ENCODE data around the gene CEACAM18.

CEACAM18 gene

GRCh38 chr19:51471527-51471926 is 6.8 kb upstream of the CEACAM18 start:
- H3K27ac ChIP-seq (replicated peaks; ENCODE audit: low read length), result no peak overlapping the region
- H4K8ac ChIP-seq (ENCODE audit: low read depth, low read length), result no peak overlapping the region
- H3K4me2 ChIP-seq (ENCODE audit: insufficient read depth, low read length, poor library complexity, severe bottlenecking), result no peak overlapping the region
- no peak overlapping the region for H2BK5ac ChIP-seq (ENCODE audit: low read length)
- no peak overlapping the region for H2BK15ac ChIP-seq (ENCODE audit: low read length)
- no peak overlapping the region for H4K91ac ChIP-seq (ENCODE audit: low read depth, low read length, poor library complexity)
- no peak overlapping the region for H3K9ac ChIP-seq (ENCODE audit: low read depth, low read length, poor library complexity)
- no peak overlapping the region for H2AK5ac ChIP-seq (ENCODE audit: low read depth, low read length)
- no peak overlapping the region for H3K14ac ChIP-seq (ENCODE audit: low read length)
- H3K4ac ChIP-seq (ENCODE audit: low read length), result no peak overlapping the region
- H3K27me3 ChIP-seq (ENCODE audit: control insufficient read depth in 3 of 3, insufficient read depth in 3 of 3, low read depth in 1 of 3, low read length in 3 of 3), result peaks cover 0 to 2% (median 2%) of the 10 kb centered on the region in 3 experiments
- no peak overlapping the region for H2BK12ac ChIP-seq (ENCODE audit: low read length)
- no peak overlapping the region for H3K23ac ChIP-seq (ENCODE audit: low read depth, low read length, poor library complexity)
- H3K18ac ChIP-seq (ENCODE audit: low read length), result no peak overlapping the region
- H3K9me3 ChIP-seq (replicated peaks in 1 of 2; ENCODE audit: control insufficient read depth in 2 of 2, insufficient read depth in 1 of 2, low read depth in 1 of 2, low read length in 2 of 2), result no peaks in the 10 kb centered on the region
- H3K4me3 ChIP-seq (ENCODE audit: low read length in 2 of 2), result no peak overlapping the region
- no peaks in the 10 kb centered on the region for H3K79me1 ChIP-seq (ENCODE audit: low read depth, low read length)
- WGBS, 2 donors (ENCODE audit: extremely low coverage in 2 of 2, insufficient read length in 2 of 2, insufficient replicate concordance in 1 of 2), result no CpG with 5 or more reads among the region's 1 CpG
- H2BK120ac ChIP-seq (ENCODE audit: low read depth, low read length), result no peak overlapping the region
- DNase-seq (ENCODE audit: low spot score), result no peak
- H3K4me1 ChIP-seq (ENCODE audit: control insufficient read depth in 2 of 2, insufficient read depth in 1 of 2, low read depth in 1 of 2, low read length in 2 of 2), result no peaks in the 10 kb centered on the region
- no peaks in the 10 kb centered on the region for H3K36me3 ChIP-seq (replicated peaks in 1 of 2; ENCODE audit: control insufficient read depth in 2 of 2, insufficient read depth in 2 of 2, low read length in 2 of 2)
- no peak overlapping the region for H2AFZ ChIP-seq (ENCODE audit: low read length)

GRCh38 chr19:51472607-51473006 is 5.7 kb upstream of the CEACAM18 start:
- no peaks in the 10 kb centered on the region for H3K79me1 ChIP-seq (ENCODE audit: low read depth, low read length)
- WGBS, 2 donors (ENCODE audit: extremely low coverage in 2 of 2, insufficient read length in 2 of 2, insufficient replicate concordance in 1 of 2), result no CpG with 5 or more reads among the region's 4 CpGs

GRCh38 chr19:51473009-51473707 is 5.2 kb upstream of the CEACAM18 start:
- no peaks in the 10 kb centered on the region for H3K9me3 ChIP-seq (replicated peaks in 1 of 2; ENCODE audit: control insufficient read depth in 2 of 2, insufficient read depth in 1 of 2, low read depth in 1 of 2, low read length in 2 of 2)
- H2AK5ac ChIP-seq (ENCODE audit: low read depth, low read length), result no peak overlapping the region
- no peak overlapping the region for H3K4me3 ChIP-seq (ENCODE audit: low read length in 2 of 2)
- H3K27me3 ChIP-seq (ENCODE audit: control insufficient read depth in 3 of 3, insufficient read depth in 3 of 3, low read depth in 1 of 3, low read length in 3 of 3), result peaks cover 0 to 2% (median 0%) of the 10 kb centered on the region in 3 experiments
- no peak overlapping the region for H3K9ac ChIP-seq (ENCODE audit: low read depth, low read length, poor library complexity)
- no peak overlapping the region for H4K91ac ChIP-seq (ENCODE audit: low read depth, low read length, poor library complexity)
- no peak overlapping the region for H3K18ac ChIP-seq (ENCODE audit: low read length)
- H3K4me1 ChIP-seq (ENCODE audit: control insufficient read depth in 2 of 2, insufficient read depth in 1 of 2, low read depth in 1 of 2, low read length in 2 of 2), result no peaks in the 10 kb centered on the region
- H3K4ac ChIP-seq (ENCODE audit: low read length), result no peak overlapping the region
- H3K14ac ChIP-seq (ENCODE audit: low read length), result no peak overlapping the region
- no peak overlapping the region for H4K8ac ChIP-seq (ENCODE audit: low read depth, low read length)
- WGBS, 2 donors (ENCODE audit: extremely low coverage in 2 of 2, insufficient read length in 2 of 2, insufficient replicate concordance in 1 of 2), result no CpG with 5 or more reads among the region's 7 CpGs
- H3K79me1 ChIP-seq (ENCODE audit: low read depth, low read length), result no peaks in the 10 kb centered on the region
- peak; percentile 48 for DNase-seq (ENCODE audit: low spot score)
- no peak overlapping the region for H2BK5ac ChIP-seq (ENCODE audit: low read length)
- H3K36me3 ChIP-seq (replicated peaks in 1 of 2; ENCODE audit: control insufficient read depth in 2 of 2, insufficient read depth in 2 of 2, low read length in 2 of 2), result no peaks in the 10 kb centered on the region
- H2BK15ac ChIP-seq (ENCODE audit: low read length), result no peak overlapping the region
- H3K27ac ChIP-seq (replicated peaks; ENCODE audit: low read length), result no peak overlapping the region
- no peak overlapping the region for H2BK12ac ChIP-seq (ENCODE audit: low read length)
- H2AFZ ChIP-seq (ENCODE audit: low read length), result no peak overlapping the region
- H2BK120ac ChIP-seq (ENCODE audit: low read depth, low read length), result no peak overlapping the region
- H3K4me2 ChIP-seq (ENCODE audit: insufficient read depth, low read length, poor library complexity, severe bottlenecking), result no peak overlapping the region
- no peak overlapping the region for H3K23ac ChIP-seq (ENCODE audit: low read depth, low read length, poor library complexity)

More at GRCh38 chr19:51472607-51473006, 5.7 kb upstream of the CEACAM18 start:
- H2AFZ ChIP-seq (ENCODE audit: low read length), result no peak overlapping the region
- H3K4me2 ChIP-seq (ENCODE audit: insufficient read depth, low read length, poor library complexity, severe bottlenecking), result no peak overlapping the region
- no peak overlapping the region for H2BK120ac ChIP-seq (ENCODE audit: low read depth, low read length)
- peaks cover 0 to 2% (median 0%) of the 10 kb centered on the region in 3 experiments for H3K27me3 ChIP-seq (ENCODE audit: control insufficient read depth in 3 of 3, insufficient read depth in 3 of 3, low read depth in 1 of 3, low read length in 3 of 3)
- no peak overlapping the region for H3K23ac ChIP-seq (ENCODE audit: low read depth, low read length, poor library complexity)
- no peaks in the 10 kb centered on the region for H3K9me3 ChIP-seq (replicated peaks in 1 of 2; ENCODE audit: control insufficient read depth in 2 of 2, insufficient read depth in 1 of 2, low read depth in 1 of 2, low read length in 2 of 2)
- H2BK15ac ChIP-seq (ENCODE audit: low read length), result no peak overlapping the region
- DNase-seq (ENCODE audit: low spot score), result no peak
- no peaks in the 10 kb centered on the region for H3K36me3 ChIP-seq (replicated peaks in 1 of 2; ENCODE audit: control insufficient read depth in 2 of 2, insufficient read depth in 2 of 2, low read length in 2 of 2)
- H2BK12ac ChIP-seq (ENCODE audit: low read length), result no peak overlapping the region
- H3K14ac ChIP-seq (ENCODE audit: low read length), result no peak overlapping the region
- H3K27ac ChIP-seq (replicated peaks; ENCODE audit: low read length), result no peak overlapping the region
- no peak overlapping the region for H3K9ac ChIP-seq (ENCODE audit: low read depth, low read length, poor library complexity)
- no peak overlapping the region for H2BK5ac ChIP-seq (ENCODE audit: low read length)
- H4K8ac ChIP-seq (ENCODE audit: low read depth, low read length), result no peak overlapping the region
- H3K4ac ChIP-seq (ENCODE audit: low read length), result no peak overlapping the region
- H3K4me3 ChIP-seq (ENCODE audit: low read length in 2 of 2), result no peak overlapping the region
- H4K91ac ChIP-seq (ENCODE audit: low read depth, low read length, poor library complexity), result no peak overlapping the region
- no peak overlapping the region for H2AK5ac ChIP-seq (ENCODE audit: low read depth, low read length)
- no peaks in the 10 kb centered on the region for H3K4me1 ChIP-seq (ENCODE audit: control insufficient read depth in 2 of 2, insufficient read depth in 1 of 2, low read depth in 1 of 2, low read length in 2 of 2)
- no peak overlapping the region for H3K18ac ChIP-seq (ENCODE audit: low read length)

- H3K9me3 ChIP-seq (replicated peaks in 1 of 2; ENCODE audit: control insufficient read depth in 2 of 2, insufficient read depth in 1 of 2, low read depth in 1 of 2, low read length in 2 of 2), result peaks cover 0 to 5% of the 10 kb centered on the region in 2 donors
- no peak overlapping the region for H3K18ac ChIP-seq (ENCODE audit: low read length)
- no peak overlapping the region for H2BK12ac ChIP-seq (ENCODE audit: low read length)
- H3K4me3 ChIP-seq (ENCODE audit: low read length in 2 of 2), result no peak overlapping the region
- no CpG with 5 or more reads among the region's 3 CpGs for WGBS, 2 donors (ENCODE audit: extremely low coverage in 2 of 2, insufficient read length in 2 of 2, insufficient replicate concordance in 1 of 2)
- no peak overlapping the region for H2AFZ ChIP-seq (ENCODE audit: low read length)
- peaks cover 3% of the 10 kb centered on the region for H3K79me1 ChIP-seq (ENCODE audit: low read depth, low read length)
- DNase-seq (ENCODE audit: low spot score), result no peak
- H4K8ac ChIP-seq (ENCODE audit: low read depth, low read length), result no peak overlapping the region
- no peak overlapping the region for H3K4ac ChIP-seq (ENCODE audit: low read length)
- no peak overlapping the region for H3K4me2 ChIP-seq (ENCODE audit: insufficient read depth, low read length, poor library complexity, severe bottlenecking)
- no peak overlapping the region for H3K27ac ChIP-seq (replicated peaks; ENCODE audit: low read length)
- no peak overlapping the region for H2BK120ac ChIP-seq (ENCODE audit: low read depth, low read length)
- H2BK15ac ChIP-seq (ENCODE audit: low read length), result no peak overlapping the region
- H3K14ac ChIP-seq (ENCODE audit: low read length), result no peak overlapping the region
- H4K91ac ChIP-seq (ENCODE audit: low read depth, low read length, poor library complexity), result no peak overlapping the region
- no peaks in the 10 kb centered on the region for H3K4me1 ChIP-seq (ENCODE audit: control insufficient read depth in 2 of 2, insufficient read depth in 1 of 2, low read depth in 1 of 2, low read length in 2 of 2)
- H3K27me3 ChIP-seq (ENCODE audit: control insufficient read depth in 3 of 3, insufficient read depth in 3 of 3, low read depth in 1 of 3, low read length in 3 of 3), result peaks cover 0 to 2% (median 0%) of the 10 kb centered on the region in 3 experiments
- no peaks in the 10 kb centered on the region for H3K36me3 ChIP-seq (replicated peaks in 1 of 2; ENCODE audit: control insufficient read depth in 2 of 2, insufficient read depth in 2 of 2, low read length in 2 of 2)
- H2BK5ac ChIP-seq (ENCODE audit: low read length), result no peak overlapping the region
- no peak overlapping the region for H3K9ac ChIP-seq (ENCODE audit: low read depth, low read length, poor library complexity)
- no peak overlapping the region for H2AK5ac ChIP-seq (ENCODE audit: low read depth, low read length)
- no peak overlapping the region for H3K23ac ChIP-seq (ENCODE audit: low read depth, low read length, poor library complexity)
Observed at GRCh38 chr19:51476164-51476563, 2.2 kb upstream of the CEACAM18 start.

Data from neuronal stem cell (in vitro differentiated cells).